HepG2 (cell line): ENCODE measurements around the gene FBN2.

Experiments used
- CTCF ChIP-seq: sonication (generic); formaldehyde crosslinking; IDR thresholded peaks from 2 replicates; pipeline ENCODE4 v1.5.0; 2020; ENCODE audit warnings: mild to moderate bottlenecking, missing genetic modification reagents, moderate library complexity
- DDIT3 ChIP-seq: sonication (generic); formaldehyde crosslinking; IDR thresholded peaks from 2 replicates; pipeline ENCODE4 v1.4.0; 2020; ENCODE audit warnings: mild to moderate bottlenecking, missing genetic modification reagents
- HNRNPL ChIP-seq: fragments of 200-400 bp; formaldehyde crosslinking; IDR thresholded peaks from 2 replicates; pipeline ENCODE4 v1.6.1; 2017; ENCODE audit warnings: mild to moderate bottlenecking, low read depth, low read length
- JUN ChIP-seq: sonication (generic); formaldehyde crosslinking; IDR thresholded peaks from 2 replicates; pipeline ENCODE4 v1.4.0; 2020; ENCODE audit warnings: mild to moderate bottlenecking, missing genetic modification reagents
- MAFK ChIP-seq, 2 experiments: IDR thresholded peaks in 1 of 2; conservative IDR thresholded peaks in 1 of 2; 2 replicates each; pipeline ENCODE4 v1.6.1; 2011; ENCODE audit warnings: improper control_type of control experiment in 2 of 2, low read length in 2 of 2
- MEIS2 ChIP-seq: sonication (generic); formaldehyde crosslinking; IDR thresholded peaks from 2 replicates; pipeline ENCODE4 v1.9.0; 2021; ENCODE audit warnings: mild to moderate bottlenecking, missing genetic modification reagents
- MYC ChIP-seq: sonication (generic); formaldehyde crosslinking; IDR thresholded peaks from 2 replicates; pipeline ENCODE4 v1.9.0; 2021; ENCODE audit warnings: missing genetic modification reagents, borderline replicate concordance
- POLR2A ChIP-seq, 2 experiments: IDR thresholded peaks; 2 replicates each; pipeline ENCODE4 v1.6.1; 2011; ENCODE audit warnings: low read depth in 2 of 2, low read length in 2 of 2, mild to moderate bottlenecking in 1 of 2, moderate library complexity in 1 of 2; ENCODE audit not compliant: insufficient read depth in 1 of 2
- ZBTB33 ChIP-seq: sonication (generic); formaldehyde crosslinking; IDR thresholded peaks from 2 replicates; pipeline ENCODE4 v1.4.0; 2020; ENCODE audit warnings: missing genetic modification reagents
- ZKSCAN1 ChIP-seq: fragments of 150-350 bp; IDR thresholded peaks from 2 replicates; pipeline ENCODE4 v1.6.1; 2014; ENCODE audit warnings: low read length
- ZNF143 ChIP-seq: sonication (generic); formaldehyde crosslinking; IDR thresholded peaks from 2 replicates; pipeline ENCODE4 v1.4.0; 2020; ENCODE audit warnings: missing genetic modification reagents
- ZNF160 ChIP-seq: sonication (generic); formaldehyde crosslinking; IDR thresholded peaks from 2 replicates; pipeline ENCODE4 v1.8.0; 2022; ENCODE audit warnings: mild to moderate bottlenecking, inconsistent platforms, missing genetic modification reagents
- ZNF510 ChIP-seq: sonication (generic); formaldehyde crosslinking; IDR thresholded peaks from 2 replicates; pipeline ENCODE4 v1.4.0; 2020; ENCODE audit warnings: low read depth, mild to moderate bottlenecking, missing genetic modification reagents

GRCh38 chr5:128541385-128541784 is 3.3 kb upstream of the FBN2 start:
- TF ChIP-seq DDIT3 (CRISPR knock-in tag) (no peak), POLR2A (IDR thresholded peaks at IDR 0.05; ENCODE audit: insufficient read depth in 1 of 2, low read depth in 2 of 2, low read length in 2 of 2) (no peak), MAFK (conservative IDR thresholded peaks at IDR 0.05 in 1 of 2, IDR thresholded peaks at IDR 0.05 in 1 of 2; ENCODE audit: low read length in 2 of 2) (no peak), ZNF143 (no peak), ZKSCAN1 (no peak), CTCF (CRISPR knock-in tag) (no peak), MYC (CRISPR knock-in tag) (no peak), JUN (CRISPR knock-in tag) (no peak), ZNF160 (no peak), HNRNPL (no peak), ZBTB33 (CRISPR knock-in tag) (no peak), MEIS2 (CRISPR knock-in tag) (no peak), ZNF510 (no peak)
